IMR-90 (cell line): ENCODE data around the gene OBP2A. TPM values are rescaled to one million over a fixed set of nuclear protein-coding genes. Genes with fewer than 3 reads are reported as not detected.

Source experiments
- ATAC-seq: fragments of 200-7000 bp; cut with Tn5 transposase; 2 replicates; pipeline ENCODE4 v1.9.1; 2020; ENCODE audit warnings: low read depth, mild to moderate bottlenecking, moderate library complexity
- BruUV-seq: library from RNA; stranded (reverse); fragments of 400-500 nt; replicated peaks from 2 replicates; lab custom pipeline; 2021; lab: Mats Ljungman, UMichigan
- CTCF ChIA-PET: fragments of 300-600 bp; formaldehyde crosslinking; extraction: SDS; loops from one replicate; lab custom pipeline; 2021; ENCODE audit warnings: antibody characterized with exemption; lab: Yijun Ruan, JAX
- POLR2A ChIA-PET: fragments of 300-600 bp; sonication (Branson Sonifier 250); formaldehyde crosslinking; loops from one replicate; lab custom pipeline; 2022; ENCODE audit warnings: antibody characterized with exemption; ENCODE audit not compliant: unreplicated experiment; lab: Charles Lee
- DNase-seq: peaks from one replicate; pipeline ENCODE4 v3.0.0; 2013
- H2AFZ ChIP-seq: replicated peaks from 2 replicates; pipeline ENCODE3; 2013; ENCODE audit warnings: low read length, mild to moderate bottlenecking; ENCODE audit not compliant: poor library complexity
- H2AK5ac ChIP-seq: 2 replicates; pipeline ENCODE4 v1.6.1; 2013; ENCODE audit warnings: low read depth, low read length, inconsistent platforms
- H2AK9ac ChIP-seq: replicated peaks from 2 replicates; pipeline ENCODE3; 2013; ENCODE audit warnings: mild to moderate bottlenecking, low read depth, low read length, moderate library complexity; ENCODE audit not compliant: poor library complexity
- H2BK120ac ChIP-seq: 2 replicates; pipeline ENCODE4 v1.6.1; 2013; ENCODE audit warnings: low read depth, low read length, inconsistent platforms
- H2BK15ac ChIP-seq: 3 replicates; pipeline ENCODE4 v1.6.1; 2013; ENCODE audit warnings: low read depth, low read length, inconsistent platforms
- H2BK20ac ChIP-seq: 2 replicates; pipeline ENCODE4 v1.6.1; 2013; ENCODE audit warnings: low read depth, mild to moderate bottlenecking, inconsistent platforms, low read length, moderate library complexity
- H2BK5ac ChIP-seq: 2 replicates; pipeline ENCODE4 v1.6.1; 2013; ENCODE audit warnings: mild to moderate bottlenecking, low read depth, low read length, inconsistent platforms; ENCODE audit not compliant: poor library complexity, severe bottlenecking
- H3K14ac ChIP-seq: replicated peaks from 2 replicates; pipeline ENCODE4 v1.6.1; 2013; ENCODE audit warnings: low read depth, low read length, inconsistent platforms
- H3K18ac ChIP-seq: 2 replicates; pipeline ENCODE4 v1.6.1; 2013; ENCODE audit warnings: low read depth, low read length, control low read depth
- H3K23ac ChIP-seq: 2 replicates; pipeline ENCODE4 v1.6.1; 2013; ENCODE audit warnings: low read depth, low read length, inconsistent platforms
- H3K27ac ChIP-seq: 2 replicates; pipeline ENCODE4 v1.5.1; 2013; ENCODE audit warnings: mild to moderate bottlenecking, control low read depth, low read length; ENCODE audit not compliant: insufficient read depth
- H3K27me3 ChIP-seq: 2 replicates; pipeline ENCODE4 v1.6.1; 2013; ENCODE audit warnings: low read length; ENCODE audit not compliant: control insufficient read depth, insufficient read depth
- H3K36me3 ChIP-seq: 2 replicates; pipeline ENCODE4 v1.6.1; 2013; ENCODE audit warnings: low read length, mixed read lengths; ENCODE audit not compliant: control insufficient read depth, insufficient read depth
- H3K4ac ChIP-seq: 2 replicates; pipeline ENCODE4 v1.6.1; 2013; ENCODE audit warnings: low read depth, low read length, inconsistent platforms
- H3K4me1 ChIP-seq: 2 replicates; pipeline ENCODE4 v1.6.1; 2013; ENCODE audit warnings: low read length, mixed read lengths; ENCODE audit not compliant: control insufficient read depth, insufficient read depth
- H3K4me2 ChIP-seq: 2 replicates; pipeline ENCODE4 v1.6.1; 2013; ENCODE audit warnings: low read depth, mild to moderate bottlenecking, control low read depth, low read length, moderate library complexity
- H3K4me3 ChIP-seq: 2 replicates; pipeline ENCODE4 v1.5.1; 2013; ENCODE audit warnings: low read depth, mild to moderate bottlenecking, control low read depth, low read length, moderate library complexity; ENCODE audit not compliant: insufficient read depth
- H3K56ac ChIP-seq: 2 replicates; pipeline ENCODE4 v1.6.1; 2013; ENCODE audit warnings: low read length, inconsistent platforms; ENCODE audit not compliant: insufficient read depth; ENCODE audit errors: extremely low read depth
- H3K79me1 ChIP-seq, 2 experiments: 2 replicates each; pipeline ENCODE4 v1.6.1; 2013; ENCODE audit warnings: low read length in 2 of 2, inconsistent platforms in 1 of 2, low read depth in 1 of 2
- H3K9ac ChIP-seq: 2 replicates; pipeline ENCODE4 v1.6.1; 2013; ENCODE audit warnings: low read depth, low read length, control low read depth
- H3K9me1 ChIP-seq: 2 replicates; pipeline ENCODE4 v1.6.1; 2013; ENCODE audit warnings: low read length, inconsistent platforms; ENCODE audit not compliant: insufficient read depth
- H3K9me3 ChIP-seq: 2 replicates; pipeline ENCODE4 v1.6.1; 2013; ENCODE audit warnings: low read length; ENCODE audit not compliant: control insufficient read depth, insufficient read depth
- H4K20me1 ChIP-seq: 2 replicates; pipeline ENCODE4 v1.6.1; 2013; ENCODE audit warnings: low read length, inconsistent platforms; ENCODE audit not compliant: insufficient read depth
- H4K5ac ChIP-seq: 2 replicates; pipeline ENCODE4 v1.6.1; 2013; ENCODE audit warnings: mild to moderate bottlenecking, low read depth, low read length, control low read depth
- H4K8ac ChIP-seq, 2 experiments: 2 replicates each; pipeline ENCODE4 v1.6.1; 2013; ENCODE audit warnings: low read depth in 2 of 2, low read length in 2 of 2, control low read depth in 1 of 2, inconsistent platforms in 1 of 2
- H4K91ac ChIP-seq: 2 replicates; pipeline ENCODE4 v1.6.1; 2013; ENCODE audit warnings: low read depth, low read length, inconsistent platforms; ENCODE audit not compliant: insufficient read depth
- ELK1 ChIP-seq: fragments of 150-350 bp; IDR thresholded peaks from 2 replicates; pipeline ENCODE4 v1.6.1; 2016; ENCODE audit warnings: low read depth, mild to moderate bottlenecking, low read length, moderate library complexity, borderline replicate concordance
- NFE2L2 ChIP-seq: fragments of 150-350 bp; IDR thresholded peaks from 2 replicates; pipeline ENCODE4 v1.6.1; 2016; ENCODE audit warnings: low read depth, mild to moderate bottlenecking, low read length
- RCOR1 ChIP-seq: IDR thresholded peaks from 2 replicates; pipeline ENCODE4 v1.6.1; 2012; ENCODE audit warnings: mild to moderate bottlenecking, low read length, improper control_type of control experiment; ENCODE audit not compliant: insufficient replicate concordance
- WGBS, 2 experiments: methylation state at CpG; one replicate each; pipeline versions ENCODE4 v1.1.5 to v1.1.7; 2013; ENCODE audit warnings: missing lambda C conversion rate in 2 of 2; ENCODE audit not compliant: insufficient read length in 1 of 2; ENCODE audit errors: extremely low coverage in 2 of 2; 5-methylcytosine and 5-hydroxymethylcytosine counted together
- dilution Hi-C: fragments of 300-500 bp; cut with HindIII; formaldehyde crosslinking; loops from one replicate; pipeline ENCODE4 v1.14.3; 2018; ENCODE audit warnings: low sequenced_read_pairs; ENCODE audit not compliant: unreplicated experiment
- in situ Hi-C: fragments of 300-500 bp; cut with MboI; formaldehyde crosslinking; loops from 3 replicates; pipeline ENCODE4 v1.14.3; 2019; ENCODE audit warnings: low sequenced_read_pairs, inconsistent platforms, mixed read lengths
- intact Hi-C: fragments of 100-400 bp; cut with micrococcal nuclease; formaldehyde crosslinking; loops from 2 replicates; pipeline ENCODE4 v1.10.0; 2022
- polyA plus RNA-seq, 3 experiments: library from polyadenylated mRNA; depleted of rRNA; stranded (reverse); fragments of >200 nt; gene quantifications; 2 replicates each; pipeline ENCODE4 v1.2.3, GENCODE V29; 2012; ENCODE audit warnings: low replicate concordance in 1 of 3
- total RNA-seq: library from RNA; depleted of rRNA; stranded (reverse); fragments of >200 nt; gene quantifications from 2 replicates; pipeline ENCODE4 v1.2.3, GENCODE V29; 2012

Gene OBP2A
- total and polyA plus RNA-seq, 2 of the 4 experiments (the other 2 are of a cell fraction): not detected

- no peak for DNase-seq
- Histone ChIP-seq H4K8ac (no peak overlapping the region), H2BK5ac (no peak overlapping the region), H3K4ac (no peak overlapping the region), H3K18ac (no peak overlapping the region), H3K27me3 (no peaks in the 10 kb centered on the region), H2AK9ac (no peak overlapping the region), H3K9me3 (peaks cover 6% of the 10 kb centered on the region; the same call in 1 of the 2 replicates), H3K9me1 (no peaks in the 10 kb centered on the region), H2BK15ac (no peak overlapping the region), H3K79me1 (no peaks in the 10 kb centered on the region), H4K20me1 (no peaks in the 10 kb centered on the region), H3K4me2 (no peak overlapping the region), H3K27ac (no peak overlapping the region), H2BK120ac (no peak overlapping the region), H4K5ac (no peak overlapping the region), H3K36me3 (no peaks in the 10 kb centered on the region), H3K14ac (no peak overlapping the region), H3K56ac (no peak overlapping the region), H3K4me3 (no peak overlapping the region), H3K9ac (no peak overlapping the region), H4K91ac (no peak overlapping the region), H3K23ac (no peak overlapping the region), H2AFZ (no peak overlapping the region), H2BK20ac (no peak overlapping the region), H3K4me1 (no peaks in the 10 kb centered on the region), H2AK5ac (no peak overlapping the region)
- no peak for ATAC-seq
- WGBS, 2 experiments: 80% methylated on average over 1 of the region's 6 CpGs; no CpG with 5 or more reads in 1 of the 2 experiments
- BruUV-seq: no TSS peak
- in situ Hi-C loops (no loop called here), dilution Hi-C loops (no loop called here), intact Hi-C loops (no loop called here)
- no peak for TF ChIP-seq RCOR1
- no peak for TF ChIP-seq ELK1
- TF ChIP-seq NFE2L2: no peak
- ChIA-PET POLR2A (no interaction called here), CTCF (no interaction called here)
Measured at GRCh38 chr9:135568026-135568425, 22.1 kb downstream of the OBP2A start.
